Vagina (tissue), 2 donors: Measurements from ENCODE around the gene EGFLAM. TPM values are rescaled to one million over a fixed set of nuclear protein-coding genes. Genes with fewer than 3 reads are reported as not detected.

Source experiments
- DNase-seq, 2 donors: peaks; one replicate each; pipeline ENCODE4 v3.0.0-alpha.2; 2017; ENCODE audit errors: extremely low spot score in 2 of 2
- H3K27ac ChIP-seq: fragments of 200-600 bp; sonication (generic); one replicate; pipeline ENCODE4 v1.5.1; 2019
- H3K27me3 ChIP-seq: fragments of 200-600 bp; sonication (generic); one replicate; pipeline ENCODE4 v1.5.1; 2019
- H3K36me3 ChIP-seq, 2 donors: fragments of 200-600 bp; sonication (generic); one replicate each; pipeline ENCODE4 v1.5.1; 2017 to 2019
- H3K4me1 ChIP-seq: fragments of 200-600 bp; sonication (generic); one replicate; pipeline ENCODE4 v1.5.1; 2019
- H3K4me3 ChIP-seq, 2 donors: fragments of 200-600 bp; sonication (generic); 1 replicate in 1 of 2; 2 replicates in 1 of 2; pipeline ENCODE4 v1.5.1; 2016 to 2019
- H3K9me3 ChIP-seq: fragments of 200-600 bp; sonication (generic); one replicate; pipeline ENCODE4 v1.5.1; 2019
- CTCF ChIP-seq, 3 experiments: fragments of 450-650 bp in 2 of 3; fragments of 200-600 bp in 1 of 3; sonication (generic) in 1 of 3; IDR thresholded peaks; one replicate each; pipeline ENCODE4 v1.5.1; 2017 to 2019; ENCODE audit warnings: antibody characterized with exemption in 3 of 3, mild to moderate bottlenecking in 2 of 3, moderate library complexity in 2 of 3
- POLR2A ChIP-seq, 2 donors: fragments of 450-650 bp; IDR thresholded peaks; one replicate each; pipeline ENCODE4 v1.6.1; 2017; ENCODE audit warnings: antibody characterized with exemption in 2 of 2, mild to moderate bottlenecking in 2 of 2, moderate library complexity in 2 of 2
- POLR2AphosphoS5 ChIP-seq, 2 donors: sonication (generic); formaldehyde crosslinking; IDR thresholded peaks; one replicate each; pipeline ENCODE4 v1.9.0; 2017; ENCODE audit warnings: antibody characterized with exemption in 2 of 2, mild to moderate bottlenecking in 2 of 2, low read depth in 1 of 2; ENCODE audit not compliant: insufficient read depth in 1 of 2
- intact Hi-C: fragments of 100-400 bp; cut with DNase I; formaldehyde crosslinking; loops from one replicate; pipeline ENCODE4 v1.15.1; 2023
- total RNA-seq: library from RNA; depleted of rRNA; stranded (reverse); fragments of >200 nt; gene quantifications from one replicate; pipeline ENCODE4 v1.2.3, GENCODE V29; 2016

Gene EGFLAM
- total RNA-seq, 1 donor from 2014 or later: 15.2 TPM

GRCh38 chr5:38284384-38284783 is 26.0 kb downstream of the EGFLAM start:
- DNase-seq: no peak
- no peak for TF ChIP-seq POLR2AphosphoS5 (IDR thresholded peaks at IDR 0.05; ENCODE audit: insufficient read depth in 1 of 2, low read depth in 1 of 2)
- no peak for TF ChIP-seq CTCF (IDR thresholded peaks at IDR 0.05)
- TF ChIP-seq POLR2A (IDR thresholded peaks at IDR 0.05): no peak
- H3K27ac ChIP-seq: no peak overlapping the region
- H3K4me3 ChIP-seq: no peak overlapping the region
- no peaks in the 10 kb centered on the region for H3K36me3 ChIP-seq
- no peaks in the 10 kb centered on the region for H3K27me3 ChIP-seq
- intact Hi-C loops: no loop called here
- H3K4me1 ChIP-seq: no peaks in the 10 kb centered on the region
- no peaks in the 10 kb centered on the region for H3K9me3 ChIP-seq

GRCh38 chr5:38285226-38285625 is 26.9 kb downstream of the EGFLAM start:
- no peak overlapping the region for H3K27ac ChIP-seq

GRCh38 chr5:38286002-38286401 is 27.6 kb downstream of the EGFLAM start:
- intact Hi-C loops: no loop called here
- no peak for TF ChIP-seq CTCF (IDR thresholded peaks at IDR 0.05)
- no peaks in the 10 kb centered on the region for H3K27me3 ChIP-seq
- no peak overlapping the region for H3K27ac ChIP-seq
- no peak for DNase-seq
- no peaks in the 10 kb centered on the region for H3K4me1 ChIP-seq
- H3K9me3 ChIP-seq: no peaks in the 10 kb centered on the region
- H3K4me3 ChIP-seq: no peak overlapping the region
- no peaks in the 10 kb centered on the region for H3K36me3 ChIP-seq

More at GRCh38 chr5:38285226-38285625, 26.9 kb downstream of the EGFLAM start:
- DNase-seq: no peak
- Histone ChIP-seq H3K4me3 (no peak overlapping the region), H3K9me3 (no peaks in the 10 kb centered on the region), H3K4me1 (no peaks in the 10 kb centered on the region), H3K27me3 (no peaks in the 10 kb centered on the region), H3K36me3 (no peaks in the 10 kb centered on the region)
- intact Hi-C loops: no loop called here
- TF ChIP-seq POLR2A (IDR thresholded peaks at IDR 0.05) (no peak), POLR2AphosphoS5 (IDR thresholded peaks at IDR 0.05; ENCODE audit: insufficient read depth in 1 of 2, low read depth in 1 of 2) (no peak), CTCF (IDR thresholded peaks at IDR 0.05) (no peak)

GRCh38 chr5:38287124-38287523 is 28.8 kb downstream of the EGFLAM start:
- Histone ChIP-seq H3K9me3 (no peaks in the 10 kb centered on the region), H3K27me3 (no peaks in the 10 kb centered on the region), H3K27ac (no peak overlapping the region), H3K4me1 (no peaks in the 10 kb centered on the region), H3K36me3 (no peaks in the 10 kb centered on the region), H3K4me3 (no peak overlapping the region)
- no peak for TF ChIP-seq POLR2A (IDR thresholded peaks at IDR 0.05)
- TF ChIP-seq POLR2AphosphoS5 (IDR thresholded peaks at IDR 0.05; ENCODE audit: insufficient read depth in 1 of 2, low read depth in 1 of 2): no peak
- TF ChIP-seq CTCF (IDR thresholded peaks at IDR 0.05): no peak
- no peak for DNase-seq
- intact Hi-C loops: no loop called here

GRCh38 chr5:38289457-38289856 is 31.1 kb downstream of the EGFLAM start:
- H3K4me1 ChIP-seq: no peaks in the 10 kb centered on the region
- no peak overlapping the region for H3K4me3 ChIP-seq
- no peaks in the 10 kb centered on the region for H3K27me3 ChIP-seq
- no peaks in the 10 kb centered on the region for H3K36me3 ChIP-seq
- no peak overlapping the region for H3K27ac ChIP-seq
- no peak for DNase-seq
- intact Hi-C loops: no loop called here
- TF ChIP-seq CTCF (IDR thresholded peaks at IDR 0.05): no peak
- TF ChIP-seq POLR2AphosphoS5 (IDR thresholded peaks at IDR 0.05; ENCODE audit: insufficient read depth in 1 of 2, low read depth in 1 of 2): no peak
- no peak for TF ChIP-seq POLR2A (IDR thresholded peaks at IDR 0.05)
- no peaks in the 10 kb centered on the region for H3K9me3 ChIP-seq
